A549 (cell line): ENCODE results near the gene MPPED2. TPM values are rescaled to one million over a fixed set of nuclear protein-coding genes. Genes with fewer than 3 reads are reported as not detected.

ENCODE experiments used
- ATAC-seq, 2 experiments: fragments of 200-7000 bp in 1 of 2; fragments of >200 bp in 1 of 2; cut with Nextera tagmentation in 1 of 2; cut with Tn5 transposase in 1 of 2; 3 replicates each; pipeline versions ENCODE4 v1.8.0 to v1.9.1; 2018 to 2020; ENCODE audit warnings: mild to moderate bottlenecking in 1 of 2, moderate library complexity in 1 of 2
- CTCF ChIA-PET: fragments of 300-600 bp; sonication (Branson Sonifier 250); formaldehyde crosslinking; extraction: SDS; loops from one replicate; lab custom pipeline; 2021; ENCODE audit warnings: antibody characterized with exemption, inconsistent platforms; lab: Yijun Ruan, JAX
- POLR2A ChIA-PET: fragments of 350-600 bp; formaldehyde crosslinking; extraction: SDS; loops from one replicate; lab custom pipeline; 2021; ENCODE audit warnings: antibody characterized with exemption, inconsistent platforms; lab: Yijun Ruan, JAX
- DNase-seq, 2 experiments: peaks; one replicate each; pipeline versions ENCODE4 v3.0.0 to v3.0.0-alpha.2; 2011 to 2016; ENCODE audit warnings: low read depth in 1 of 2, low spot score in 1 of 2
- FAIRE-seq: peaks from 2 replicates; lab custom pipeline; 2011; peaks lifted over from hg19 to GRCh38; lab: Jason Lieb, UNC
- H3K27ac ChIP-seq, 2 experiments: fragments of >200 bp; sonication (Bioruptor Twin); formaldehyde crosslinking; 3 replicates each; pipeline ENCODE4 v1.5.1; 2016 to 2017
- H3K4me1 ChIP-seq: fragments of >200 bp; sonication (Bioruptor Twin); formaldehyde crosslinking; 3 replicates; pipeline ENCODE4 v1.6.1; 2016
- H3K4me2 ChIP-seq: fragments of >200 bp; sonication (Bioruptor Twin); formaldehyde crosslinking; 3 replicates; pipeline ENCODE4 v1.6.1; 2016
- H3K4me3 ChIP-seq: fragments of >200 bp; sonication (Bioruptor Twin); formaldehyde crosslinking; 3 replicates; pipeline ENCODE4 v1.5.1; 2016
- H3K9me3 ChIP-seq: fragments of >200 bp; sonication (Bioruptor Twin); formaldehyde crosslinking; 3 replicates; pipeline ENCODE4 v1.6.1; 2016
- CBX2 ChIP-seq: fragments of 200-600 bp; sonication (generic); IDR thresholded peaks from 2 replicates; pipeline ENCODE4 v1.6.1; 2016; ENCODE audit warnings: low read depth, mild to moderate bottlenecking, borderline replicate concordance
- CBX8 ChIP-seq: fragments of 200-600 bp; sonication (generic); IDR thresholded peaks from 2 replicates; pipeline ENCODE4 v1.6.1; 2016
- CEBPB ChIP-seq, 2 experiments: fragments of >200 bp in 1 of 2; sonication (Bioruptor Twin) in 1 of 2; formaldehyde crosslinking in 1 of 2; IDR thresholded peaks; 2 replicates each; pipeline ENCODE4 v1.6.1; 2012 to 2016
- EHF ChIP-seq: fragments of 250-450 bp; sonication (Bioruptor Pico); IDR thresholded peaks from 2 replicates; pipeline ENCODE4 v1.5.0; 2020; ENCODE audit warnings: mild to moderate bottlenecking
- EHMT2 ChIP-seq: fragments of 200-600 bp; sonication (generic); IDR thresholded peaks from 2 replicates; pipeline ENCODE4 v1.6.1; 2016; ENCODE audit warnings: antibody characterized with exemption, low read depth, mild to moderate bottlenecking, moderate library complexity
- EP300 ChIP-seq, 2 experiments: fragments of >200 bp; sonication (Bioruptor Twin); formaldehyde crosslinking; IDR thresholded peaks; 2 replicates in 1 of 2; 3 replicates in 1 of 2; pipeline ENCODE4 v1.6.1; 2016 to 2017
- FOSL2 ChIP-seq, 2 experiments: fragments of 450-650 bp in 1 of 2; fragments of >200 bp in 1 of 2; sonication (Bioruptor Twin) in 1 of 2; formaldehyde crosslinking; IDR thresholded peaks; 2 replicates each; pipeline versions ENCODE4 v1.5.0 to v1.6.1; 2016 to 2020; ENCODE audit warnings: mild to moderate bottlenecking in 1 of 2, moderate library complexity in 1 of 2
- HES2 ChIP-seq: fragments of >200 bp; sonication (Bioruptor Twin); formaldehyde crosslinking; IDR thresholded peaks from 2 replicates; pipeline ENCODE4 v1.6.1; 2016
- HOXB5 ChIP-seq: fragments of 250-450 bp; sonication (Bioruptor Pico); IDR thresholded peaks from 2 replicates; pipeline ENCODE4 v1.5.0; 2020; ENCODE audit warnings: mild to moderate bottlenecking, moderate library complexity
- JUN ChIP-seq, 2 experiments: fragments of >200 bp; sonication (Bioruptor Twin); formaldehyde crosslinking; IDR thresholded peaks; 2 replicates in 1 of 2; 3 replicates in 1 of 2; pipeline ENCODE4 v1.6.1; 2016 to 2017
- MYC ChIP-seq: IDR thresholded peaks from 2 replicates; pipeline ENCODE4 v1.6.1; 2012; ENCODE audit warnings: mild to moderate bottlenecking, inconsistent platforms, low read length, improper control_type of control experiment, borderline replicate concordance
- NPAS2 ChIP-seq: fragments of 250-450 bp; sonication (Bioruptor Pico); IDR thresholded peaks from 2 replicates; pipeline ENCODE4 v1.8.0; 2022; ENCODE audit warnings: mild to moderate bottlenecking, moderate library complexity, borderline replicate concordance
- NR3C1 ChIP-seq: fragments of >200 bp; sonication (Bioruptor Twin); formaldehyde crosslinking; IDR thresholded peaks from 3 replicates; pipeline ENCODE4 v1.6.1; 2017
- PBX3 ChIP-seq: IDR thresholded peaks from 2 replicates; pipeline ENCODE4 v1.6.1; 2012
- PHF8 ChIP-seq: fragments of 200-600 bp; sonication (generic); IDR thresholded peaks from 2 replicates; pipeline ENCODE4 v1.6.1; 2016; ENCODE audit warnings: low read depth, mild to moderate bottlenecking, antibody characterized with exemption, moderate library complexity, borderline replicate concordance
- RARB ChIP-seq: fragments of 250-450 bp; sonication (Bioruptor Pico); IDR thresholded peaks from 2 replicates; pipeline ENCODE4 v1.8.0; 2021; ENCODE audit warnings: mild to moderate bottlenecking, moderate library complexity
- RNF2 ChIP-seq: fragments of 200-600 bp; sonication (generic); IDR thresholded peaks from 2 replicates; pipeline ENCODE4 v1.6.1; 2016; ENCODE audit warnings: low read depth, mild to moderate bottlenecking, antibody characterized with exemption, moderate library complexity, borderline replicate concordance
- SMC3 ChIP-seq: fragments of >200 bp; sonication (Bioruptor Twin); formaldehyde crosslinking; IDR thresholded peaks from 3 replicates; pipeline ENCODE4 v1.6.1; 2018; ENCODE audit warnings: inconsistent platforms
- SREBF2 ChIP-seq: fragments of 450-650 bp; IDR thresholded peaks from 2 replicates; pipeline ENCODE4 v1.6.1; 2014; ENCODE audit warnings: mild to moderate bottlenecking, moderate library complexity
- ZNF302 ChIP-seq: fragments of 250-450 bp; sonication (Bioruptor Pico); IDR thresholded peaks from 2 replicates; pipeline ENCODE4 v1.9.0; 2021; ENCODE audit warnings: inconsistent platforms, mild to moderate bottlenecking, moderate library complexity
- ZSCAN20 ChIP-seq: fragments of 250-450 bp; sonication (Bioruptor Pico); IDR thresholded peaks from 2 replicates; pipeline ENCODE4 v1.8.0; 2022; ENCODE audit warnings: mild to moderate bottlenecking, moderate library complexity
- WGBS: methylation state at CpG from one replicate; pipeline ENCODE4 v1.1.6; 2017; ENCODE audit errors: missing lambda C conversion rate; 5-methylcytosine and 5-hydroxymethylcytosine counted together
- polyA plus RNA-seq, 4 experiments: library from polyadenylated mRNA; depleted of rRNA in 3 of 4; stranded (reverse); fragments of >200 nt; fragmentation: RNase III in 1 of 4; extraction: RNeasy Plus Mini Kit Qiagen cat#74134 plus additional on column Dnase treatment in 1 of 4; gene quantifications; 2 replicates in 3 of 4; 3 replicates in 1 of 4; pipeline ENCODE4 v1.2.3, GENCODE V29; 2011 to 2017
- TF ChIP-seq, protein P1 (sequence below): fragments of 250-450 bp; sonication (Bioruptor Pico); IDR thresholded peaks from 2 replicates; pipeline ENCODE4 v1.5.0; 2021; ENCODE audit warnings: mild to moderate bottlenecking, moderate library complexity, borderline replicate concordance
- TF ChIP-seq, protein P2 (sequence below): fragments of 200-600 bp; sonication (generic); IDR thresholded peaks from 2 replicates; pipeline ENCODE4 v1.6.1; 2016; ENCODE audit warnings: antibody characterized with exemption, mild to moderate bottlenecking, moderate library complexity

MPPED2 gene
- polyA plus RNA-seq, 2 of the 4 experiments (the other 2 are of a cell fraction), result not detected

DNA sequence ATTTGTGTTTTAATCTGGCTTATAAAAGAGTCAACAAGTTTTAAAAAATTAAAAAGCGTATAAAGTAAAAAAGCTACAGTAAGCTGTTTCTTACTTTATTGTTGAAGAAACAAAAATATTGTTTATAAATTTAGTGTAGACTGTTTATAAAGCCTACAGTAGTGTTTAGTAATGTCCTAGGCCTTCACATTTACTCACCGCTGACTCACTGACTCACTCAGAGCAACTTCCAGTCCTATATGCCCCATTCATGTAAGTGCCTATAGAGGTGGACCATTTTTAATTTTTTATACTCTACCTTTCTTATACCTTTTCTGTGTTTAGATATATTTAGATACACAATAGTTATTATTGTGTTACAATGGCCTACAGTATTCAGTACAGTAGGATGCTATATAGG, 12.2 kb downstream of the MPPED2 start:
- ChIA-PET POLR2A (no interaction called here), CTCF (no interaction called here)
- H3K27ac ChIP-seq, result no peak overlapping the region
- 46% methylated on average over 2 of the region's 2 CpGs for whole genome bisulfite sequencing
- FAIRE-seq, result no peak
- DNase-seq, result no peak
- TF ChIP-seq NR3C1 (no peak), NPAS2 (CRISPR knock-in tag) (no peak), ZSCAN20 (CRISPR knock-in tag) (no peak), EHMT2 (no peak), ZNF302 (no peak), RNF2 (no peak), JUN (IDR thresholded peaks at IDR 0.05) (no peak), FOSL2 (IDR thresholded peaks at IDR 0.05) (no peak), FOSL2 (CRISPR knock-in tag; IDR thresholded peaks at IDR 0.05) (no peak)
- ATAC-seq, result no peak
- H3K4me1 ChIP-seq, result no peaks in the 10 kb centered on the region
- H3K9me3 ChIP-seq, result no peaks in the 10 kb centered on the region
- no peak overlapping the region for H3K4me2 ChIP-seq
- H3K4me3 ChIP-seq, result no peak overlapping the region

- Histone ChIP-seq H3K4me1 (no peaks in the 10 kb centered on the region), H3K9me3 (no peaks in the 10 kb centered on the region), H3K4me2 (no peak overlapping the region), H3K4me3 (no peak overlapping the region), H3K27ac (no peak overlapping the region)
- ChIA-PET POLR2A (no interaction called here), CTCF (no interaction called here)
- no peak for TF ChIP-seq PHF8
- no peak for TF ChIP-seq EP300 (IDR thresholded peaks at IDR 0.05)
- TF ChIP-seq ZSCAN20 (CRISPR knock-in tag), result no peak
- no peak for TF ChIP-seq SREBF2
- no peak for TF ChIP-seq PBX3
- TF ChIP-seq, protein P1, sequence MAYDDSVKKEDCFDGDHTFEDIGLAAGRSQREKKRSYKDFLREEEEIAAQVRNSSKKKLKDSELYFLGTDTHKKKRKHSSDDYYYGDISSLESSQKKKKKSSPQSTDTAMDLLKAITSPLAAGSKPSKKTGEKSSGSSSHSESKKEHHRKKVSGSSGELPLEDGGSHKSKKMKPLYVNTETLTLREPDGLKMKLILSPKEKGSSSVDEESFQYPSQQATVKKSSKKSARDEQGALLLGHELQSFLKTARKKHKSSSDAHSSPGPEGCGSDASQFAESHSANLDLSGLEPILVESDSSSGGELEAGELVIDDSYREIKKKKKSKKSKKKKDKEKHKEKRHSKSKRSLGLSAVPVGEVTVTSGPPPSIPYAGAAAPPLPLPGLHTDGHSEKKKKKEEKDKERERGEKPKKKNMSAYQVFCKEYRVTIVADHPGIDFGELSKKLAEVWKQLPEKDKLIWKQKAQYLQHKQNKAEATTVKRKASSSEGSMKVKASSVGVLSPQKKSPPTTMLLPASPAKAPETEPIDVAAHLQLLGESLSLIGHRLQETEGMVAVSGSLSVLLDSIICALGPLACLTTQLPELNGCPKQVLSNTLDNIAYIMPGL, result no peak
- TF ChIP-seq SMC3, result no peak
- no peak for TF ChIP-seq EHF (CRISPR knock-in tag)
- no peak for TF ChIP-seq CBX2
- no peak for TF ChIP-seq EHMT2
- TF ChIP-seq CBX8, result no peak
- TF ChIP-seq, protein P2, sequence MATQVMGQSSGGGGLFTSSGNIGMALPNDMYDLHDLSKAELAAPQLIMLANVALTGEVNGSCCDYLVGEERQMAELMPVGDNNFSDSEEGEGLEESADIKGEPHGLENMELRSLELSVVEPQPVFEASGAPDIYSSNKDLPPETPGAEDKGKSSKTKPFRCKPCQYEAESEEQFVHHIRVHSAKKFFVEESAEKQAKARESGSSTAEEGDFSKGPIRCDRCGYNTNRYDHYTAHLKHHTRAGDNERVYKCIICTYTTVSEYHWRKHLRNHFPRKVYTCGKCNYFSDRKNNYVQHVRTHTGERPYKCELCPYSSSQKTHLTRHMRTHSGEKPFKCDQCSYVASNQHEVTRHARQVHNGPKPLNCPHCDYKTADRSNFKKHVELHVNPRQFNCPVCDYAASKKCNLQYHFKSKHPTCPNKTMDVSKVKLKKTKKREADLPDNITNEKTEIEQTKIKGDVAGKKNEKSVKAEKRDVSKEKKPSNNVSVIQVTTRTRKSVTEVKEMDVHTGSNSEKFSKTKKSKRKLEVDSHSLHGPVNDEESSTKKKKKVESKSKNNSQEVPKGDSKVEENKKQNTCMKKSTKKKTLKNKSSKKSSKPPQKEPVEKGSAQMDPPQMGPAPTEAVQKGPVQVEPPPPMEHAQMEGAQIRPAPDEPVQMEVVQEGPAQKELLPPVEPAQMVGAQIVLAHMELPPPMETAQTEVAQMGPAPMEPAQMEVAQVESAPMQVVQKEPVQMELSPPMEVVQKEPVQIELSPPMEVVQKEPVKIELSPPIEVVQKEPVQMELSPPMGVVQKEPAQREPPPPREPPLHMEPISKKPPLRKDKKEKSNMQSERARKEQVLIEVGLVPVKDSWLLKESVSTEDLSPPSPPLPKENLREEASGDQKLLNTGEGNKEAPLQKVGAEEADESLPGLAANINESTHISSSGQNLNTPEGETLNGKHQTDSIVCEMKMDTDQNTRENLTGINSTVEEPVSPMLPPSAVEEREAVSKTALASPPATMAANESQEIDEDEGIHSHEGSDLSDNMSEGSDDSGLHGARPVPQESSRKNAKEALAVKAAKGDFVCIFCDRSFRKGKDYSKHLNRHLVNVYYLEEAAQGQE, result no peak
- TF ChIP-seq HES2, result no peak
- TF ChIP-seq CEBPB (IDR thresholded peaks at IDR 0.05), result no peak
- TF ChIP-seq HOXB5 (CRISPR knock-in tag), result no peak
- TF ChIP-seq RARB (CRISPR knock-in tag), result no peak
- no peak for TF ChIP-seq MYC
- ATAC-seq, result no peak
- DNase-seq, result no peak
- 2% methylated on average over 8 of the region's 8 CpGs for WGBS
- FAIRE-seq, result no peak
Measured at GRCh38 chr11:30568931-30569330, 17.2 kb downstream of the MPPED2 start.
